HG02588 (cell line): Measurements from ENCODE around the gene SLC66A1.

Experiments used
- ATAC-seq: cut with Tn5 transposase; IDR thresholded peaks from one replicate; pipeline ENCODE4 v1.9.1; 2021; ENCODE audit warnings: mild to moderate bottlenecking, moderate library complexity; ENCODE audit not compliant: unreplicated experiment

Gene SLC66A1

GRCh38 chr1:19375631-19376400 lies 63.7 kb downstream of the SLC66A1 start:
- no peak for ATAC-seq

- ATAC-seq, result no peak
These were observed 64.6 kb downstream of the SLC66A1 start for GRCh38 chr1:19376428-19377372.

DNA sequence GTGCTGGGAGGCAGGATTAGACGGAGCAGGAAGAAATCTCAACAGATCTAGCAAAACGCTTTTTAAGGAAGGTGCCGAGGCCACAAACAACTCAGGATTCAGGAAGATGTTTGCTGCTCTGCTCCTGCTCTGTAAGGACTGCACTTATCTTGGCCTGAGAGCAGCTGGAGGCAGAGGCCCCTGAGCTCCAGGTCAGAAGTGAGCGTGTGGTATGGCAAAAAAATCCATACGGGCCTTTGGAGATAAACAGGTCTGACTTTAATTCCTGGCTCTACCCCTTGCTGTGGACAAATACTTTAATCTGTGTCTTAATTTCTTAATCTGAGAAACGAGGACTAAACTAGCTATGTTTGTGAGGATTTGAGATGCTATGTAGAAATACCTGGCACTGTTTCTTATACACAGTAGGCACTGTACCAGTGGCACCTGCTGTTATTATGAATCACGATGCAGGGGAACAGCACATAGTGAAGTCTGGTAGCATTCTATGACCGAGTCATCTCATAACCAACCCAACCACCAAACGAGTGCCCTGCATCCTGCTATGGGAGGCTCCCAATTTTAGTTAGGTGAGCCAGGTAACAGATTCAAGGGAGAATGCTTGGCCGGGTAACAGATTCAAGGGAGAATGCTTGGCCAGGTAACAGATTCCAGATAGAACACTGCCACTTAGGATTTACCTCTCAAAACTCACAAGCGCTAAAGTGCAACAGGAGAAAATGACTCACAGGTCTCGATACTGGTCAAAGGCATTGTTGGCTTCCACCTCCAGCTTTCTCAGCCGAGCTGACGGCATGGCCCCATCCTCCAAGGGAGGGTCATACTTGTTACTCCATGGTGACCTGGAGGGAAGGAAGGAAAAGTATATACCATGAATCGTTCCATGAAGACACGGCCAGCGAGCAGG lies 65.9 kb downstream of the SLC66A1 start:
- ATAC-seq, result no peak
